ENCODE measurements around the gene KCNJ9. TPM values are rescaled to one million over a fixed set of nuclear protein-coding genes. Genes with fewer than 3 reads are reported as not detected.

Gene KCNJ9
- total and polyA plus RNA-seq, 4 donors, result not detected

DNA sequence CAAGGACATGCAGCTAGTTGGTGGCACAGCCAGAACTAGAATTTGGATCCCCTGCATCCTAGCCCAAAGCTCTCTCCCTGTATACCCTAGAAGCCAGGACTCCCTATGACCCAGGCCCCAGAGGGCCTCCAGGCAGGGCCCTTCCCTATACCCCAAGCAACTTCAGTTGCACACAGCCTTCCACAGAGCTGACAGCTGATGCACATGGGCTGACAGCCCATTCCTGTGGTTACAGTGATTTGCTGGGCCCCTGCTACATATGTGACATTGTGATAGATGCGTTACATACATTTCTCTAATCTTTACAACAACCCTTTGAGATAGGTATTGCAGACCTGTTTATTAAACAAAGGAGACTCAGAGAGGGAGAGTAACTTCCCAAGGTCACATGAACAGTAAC lies 40.0 kb downstream of the KCNJ9 start:
- DNase-seq (ENCODE audit: low spot score), result no peak
- 94% methylated on average over 1 of the region's 1 CpG for WGBS
- H3K36me3 ChIP-seq (ENCODE audit: control insufficient read depth in 4 of 4, insufficient read depth in 3 of 4, low read depth in 1 of 4, low read length in 3 of 4), result no peaks in the 10 kb centered on the region
- no peak overlapping the region for H3K27ac ChIP-seq (ENCODE audit: low read depth in 1 of 2, low read length in 2 of 2)
- H3K4me1 ChIP-seq (ENCODE audit: control insufficient read depth in 4 of 4, insufficient read depth in 4 of 4, low read length in 3 of 4), result no peaks in the 10 kb centered on the region
- TF ChIP-seq EGR1 (IDR thresholded peaks at IDR 0.05; ENCODE audit: low read depth in 2 of 2) (no peak), NR2F2 (IDR thresholded peaks at IDR 0.05) (no peak), RXRA (IDR thresholded peaks at IDR 0.05) (no peak), YY1 (IDR thresholded peaks at IDR 0.05) (no peak), HNF4G (IDR thresholded peaks at IDR 0.05) (no peak), TAF1 (conservative IDR thresholded peaks at IDR 0.05) (no peak), SP1 (IDR thresholded peaks at IDR 0.05) (no peak), FOXA1 (IDR thresholded peaks at IDR 0.05) (no peak), RAD21 (IDR thresholded peaks at IDR 0.05) (no peak), HNF4A (conservative IDR thresholded peaks at IDR 0.05) (no peak), FOXA2 (IDR thresholded peaks at IDR 0.05) (no peak), GABPA (IDR thresholded peaks at IDR 0.05 in 1 of 2, conservative IDR thresholded peaks at IDR 0.05 in 1 of 2) (no peak), JUND (IDR thresholded peaks at IDR 0.05) (no peak)
- TF ChIP-seq, protein P1, sequence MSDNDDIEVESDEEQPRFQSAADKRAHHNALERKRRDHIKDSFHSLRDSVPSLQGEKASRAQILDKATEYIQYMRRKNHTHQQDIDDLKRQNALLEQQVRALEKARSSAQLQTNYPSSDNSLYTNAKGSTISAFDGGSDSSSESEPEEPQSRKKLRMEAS (IDR thresholded peaks at IDR 0.05), result no peak
- TF ChIP-seq, protein P2, sequence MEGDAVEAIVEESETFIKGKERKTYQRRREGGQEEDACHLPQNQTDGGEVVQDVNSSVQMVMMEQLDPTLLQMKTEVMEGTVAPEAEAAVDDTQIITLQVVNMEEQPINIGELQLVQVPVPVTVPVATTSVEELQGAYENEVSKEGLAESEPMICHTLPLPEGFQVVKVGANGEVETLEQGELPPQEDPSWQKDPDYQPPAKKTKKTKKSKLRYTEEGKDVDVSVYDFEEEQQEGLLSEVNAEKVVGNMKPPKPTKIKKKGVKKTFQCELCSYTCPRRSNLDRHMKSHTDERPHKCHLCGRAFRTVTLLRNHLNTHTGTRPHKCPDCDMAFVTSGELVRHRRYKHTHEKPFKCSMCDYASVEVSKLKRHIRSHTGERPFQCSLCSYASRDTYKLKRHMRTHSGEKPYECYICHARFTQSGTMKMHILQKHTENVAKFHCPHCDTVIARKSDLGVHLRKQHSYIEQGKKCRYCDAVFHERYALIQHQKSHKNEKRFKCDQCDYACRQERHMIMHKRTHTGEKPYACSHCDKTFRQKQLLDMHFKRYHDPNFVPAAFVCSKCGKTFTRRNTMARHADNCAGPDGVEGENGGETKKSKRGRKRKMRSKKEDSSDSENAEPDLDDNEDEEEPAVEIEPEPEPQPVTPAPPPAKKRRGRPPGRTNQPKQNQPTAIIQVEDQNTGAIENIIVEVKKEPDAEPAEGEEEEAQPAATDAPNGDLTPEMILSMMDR (IDR thresholded peaks at IDR 0.05; ENCODE audit: low read depth, low read length, missing input control), result no peak
- TF ChIP-seq, protein P3, sequence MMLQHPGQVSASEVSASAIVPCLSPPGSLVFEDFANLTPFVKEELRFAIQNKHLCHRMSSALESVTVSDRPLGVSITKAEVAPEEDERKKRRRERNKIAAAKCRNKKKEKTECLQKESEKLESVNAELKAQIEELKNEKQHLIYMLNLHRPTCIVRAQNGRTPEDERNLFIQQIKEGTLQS (IDR thresholded peaks at IDR 0.05), result no peak
- TF ChIP-seq, protein P4, sequence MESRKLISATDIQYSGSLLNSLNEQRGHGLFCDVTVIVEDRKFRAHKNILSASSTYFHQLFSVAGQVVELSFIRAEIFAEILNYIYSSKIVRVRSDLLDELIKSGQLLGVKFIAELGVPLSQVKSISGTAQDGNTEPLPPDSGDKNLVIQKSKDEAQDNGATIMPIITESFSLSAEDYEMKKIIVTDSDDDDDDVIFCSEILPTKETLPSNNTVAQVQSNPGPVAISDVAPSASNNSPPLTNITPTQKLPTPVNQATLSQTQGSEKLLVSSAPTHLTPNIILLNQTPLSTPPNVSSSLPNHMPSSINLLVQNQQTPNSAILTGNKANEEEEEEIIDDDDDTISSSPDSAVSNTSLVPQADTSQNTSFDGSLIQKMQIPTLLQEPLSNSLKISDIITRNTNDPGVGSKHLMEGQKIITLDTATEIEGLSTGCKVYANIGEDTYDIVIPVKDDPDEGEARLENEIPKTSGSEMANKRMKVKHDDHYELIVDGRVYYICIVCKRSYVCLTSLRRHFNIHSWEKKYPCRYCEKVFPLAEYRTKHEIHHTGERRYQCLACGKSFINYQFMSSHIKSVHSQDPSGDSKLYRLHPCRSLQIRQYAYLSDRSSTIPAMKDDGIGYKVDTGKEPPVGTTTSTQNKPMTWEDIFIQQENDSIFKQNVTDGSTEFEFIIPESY (IDR thresholded peaks at IDR 0.05), result no peak
- H3K27me3 ChIP-seq (ENCODE audit: control insufficient read depth in 4 of 4, insufficient read depth in 4 of 4, low read length in 3 of 4), result no peaks in the 10 kb centered on the region
- no peak overlapping the region for H3K4me3 ChIP-seq (ENCODE audit: low read depth in 1 of 3, low read length in 3 of 3)
- no peak overlapping the region for H3K9ac ChIP-seq (ENCODE audit: low read depth in 1 of 2, low read length in 2 of 2)
- H3K9me3 ChIP-seq (ENCODE audit: control insufficient read depth in 4 of 4, low read length in 3 of 4), result no peaks in the 10 kb centered on the region

DNA sequence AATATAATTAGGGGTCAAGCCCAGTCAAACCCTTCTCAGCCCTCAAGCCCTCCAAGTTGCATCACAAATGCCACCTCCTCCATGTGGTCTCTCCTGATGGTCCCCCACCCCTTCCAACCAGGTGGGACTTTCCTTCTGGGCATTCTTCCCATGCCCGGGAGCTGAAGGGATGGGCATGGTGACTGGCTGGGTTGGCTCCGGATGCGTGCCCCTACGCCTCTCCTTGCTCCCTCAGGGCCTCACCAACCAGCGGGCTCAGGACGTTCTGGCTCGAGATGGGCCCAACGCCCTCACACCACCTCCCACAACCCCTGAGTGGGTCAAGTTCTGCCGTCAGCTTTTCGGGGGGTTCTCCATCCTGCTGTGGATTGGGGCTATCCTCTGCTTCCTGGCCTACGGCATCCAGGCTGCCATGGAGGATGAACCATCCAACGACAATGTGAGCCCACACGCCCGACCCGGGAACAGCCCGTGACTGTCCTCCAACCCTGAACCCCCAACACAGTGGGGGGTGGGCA lies 41.7 kb downstream of the KCNJ9 start:
- H3K27ac ChIP-seq (ENCODE audit: low read depth in 1 of 2, low read length in 2 of 2), result no peak overlapping the region
- H3K27me3 ChIP-seq (ENCODE audit: control insufficient read depth in 4 of 4, insufficient read depth in 4 of 4, low read length in 3 of 4), result no peaks in the 10 kb centered on the region
- no peak overlapping the region for H3K9ac ChIP-seq (ENCODE audit: low read depth in 1 of 2, low read length in 2 of 2)
- H3K4me3 ChIP-seq (ENCODE audit: low read depth in 1 of 3, low read length in 3 of 3), result no peak overlapping the region
- no peaks in the 10 kb centered on the region for H3K4me1 ChIP-seq (ENCODE audit: control insufficient read depth in 4 of 4, insufficient read depth in 4 of 4, low read length in 3 of 4)
- no peak for DNase-seq (ENCODE audit: low spot score)
- no peaks in the 10 kb centered on the region for H3K9me3 ChIP-seq (ENCODE audit: control insufficient read depth in 4 of 4, low read length in 3 of 4)
- 89% methylated on average over 16 of the region's 16 CpGs for WGBS
- H3K36me3 ChIP-seq (ENCODE audit: control insufficient read depth in 4 of 4, insufficient read depth in 3 of 4, low read depth in 1 of 4, low read length in 3 of 4), result no peaks in the 10 kb centered on the region
- TF ChIP-seq, protein P4 (IDR thresholded peaks at IDR 0.05), result no peak
- TF ChIP-seq, protein P2 (IDR thresholded peaks at IDR 0.05; ENCODE audit: low read depth, low read length, missing input control), result no peak
- TF ChIP-seq, protein P3 (IDR thresholded peaks at IDR 0.05), result no peak
- TF ChIP-seq NR2F2 (IDR thresholded peaks at IDR 0.05), result no peak
- TF ChIP-seq JUND (IDR thresholded peaks at IDR 0.05), result no peak
- TF ChIP-seq, protein P5, sequence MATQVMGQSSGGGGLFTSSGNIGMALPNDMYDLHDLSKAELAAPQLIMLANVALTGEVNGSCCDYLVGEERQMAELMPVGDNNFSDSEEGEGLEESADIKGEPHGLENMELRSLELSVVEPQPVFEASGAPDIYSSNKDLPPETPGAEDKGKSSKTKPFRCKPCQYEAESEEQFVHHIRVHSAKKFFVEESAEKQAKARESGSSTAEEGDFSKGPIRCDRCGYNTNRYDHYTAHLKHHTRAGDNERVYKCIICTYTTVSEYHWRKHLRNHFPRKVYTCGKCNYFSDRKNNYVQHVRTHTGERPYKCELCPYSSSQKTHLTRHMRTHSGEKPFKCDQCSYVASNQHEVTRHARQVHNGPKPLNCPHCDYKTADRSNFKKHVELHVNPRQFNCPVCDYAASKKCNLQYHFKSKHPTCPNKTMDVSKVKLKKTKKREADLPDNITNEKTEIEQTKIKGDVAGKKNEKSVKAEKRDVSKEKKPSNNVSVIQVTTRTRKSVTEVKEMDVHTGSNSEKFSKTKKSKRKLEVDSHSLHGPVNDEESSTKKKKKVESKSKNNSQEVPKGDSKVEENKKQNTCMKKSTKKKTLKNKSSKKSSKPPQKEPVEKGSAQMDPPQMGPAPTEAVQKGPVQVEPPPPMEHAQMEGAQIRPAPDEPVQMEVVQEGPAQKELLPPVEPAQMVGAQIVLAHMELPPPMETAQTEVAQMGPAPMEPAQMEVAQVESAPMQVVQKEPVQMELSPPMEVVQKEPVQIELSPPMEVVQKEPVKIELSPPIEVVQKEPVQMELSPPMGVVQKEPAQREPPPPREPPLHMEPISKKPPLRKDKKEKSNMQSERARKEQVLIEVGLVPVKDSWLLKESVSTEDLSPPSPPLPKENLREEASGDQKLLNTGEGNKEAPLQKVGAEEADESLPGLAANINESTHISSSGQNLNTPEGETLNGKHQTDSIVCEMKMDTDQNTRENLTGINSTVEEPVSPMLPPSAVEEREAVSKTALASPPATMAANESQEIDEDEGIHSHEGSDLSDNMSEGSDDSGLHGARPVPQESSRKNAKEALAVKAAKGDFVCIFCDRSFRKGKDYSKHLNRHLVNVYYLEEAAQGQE (IDR thresholded peaks at IDR 0.05), result no peak
- no peak for TF ChIP-seq RXRA (IDR thresholded peaks at IDR 0.05)
- TF ChIP-seq HNF4G (IDR thresholded peaks at IDR 0.05), result no peak
- no peak for TF ChIP-seq RAD21 (IDR thresholded peaks at IDR 0.05)
- TF ChIP-seq, protein P1 (IDR thresholded peaks at IDR 0.05), result no peak
- TF ChIP-seq HNF4A (conservative IDR thresholded peaks at IDR 0.05), result no peak
- no peak for TF ChIP-seq EGR1 (IDR thresholded peaks at IDR 0.05; ENCODE audit: low read depth in 2 of 2)

All from liver (tissue), 9 donors.